Memory B cell (primary cell): ENCODE results near the gene SNTB2.
A peak's percentile ranks its signal among the peaks of the same experiment; 100 is the strongest.

ENCODE experiments used
- ATAC-seq: fragments of 150-1000 bp; cut with Tn5 transposase; 2 replicates; pipeline ENCODE4 v1.10.0; 2021; ENCODE audit warnings: low read depth, mild to moderate bottlenecking, moderate library complexity
- DNase-seq, 2 donors: peaks; one replicate each; pipeline ENCODE4 v3.0.0; 2022; ENCODE audit warnings: low spot score in 2 of 2
- H3K27ac Mint-ChIP-seq: one replicate; pipeline ENCODE4 v1.8.0; 2022; ENCODE audit warnings: mild to moderate bottlenecking, moderate library complexity, mixed read lengths
- H3K27me3 Mint-ChIP-seq: one replicate; pipeline ENCODE4 v1.8.0; 2022; ENCODE audit warnings: mixed read lengths
- H3K36me3 Mint-ChIP-seq: one replicate; pipeline ENCODE4 v1.8.0; 2022; ENCODE audit warnings: mild to moderate bottlenecking, mixed read lengths
- H3K4me1 Mint-ChIP-seq: one replicate; pipeline ENCODE4 v1.8.0; 2022; ENCODE audit warnings: mixed read lengths
- H3K4me3 Mint-ChIP-seq: one replicate; pipeline ENCODE4 v1.8.0; 2022; ENCODE audit warnings: mild to moderate bottlenecking, moderate library complexity, mixed read lengths
- H3K9me3 Mint-ChIP-seq: one replicate; pipeline ENCODE4 v1.8.0; 2022; ENCODE audit warnings: mixed read lengths

The SNTB2 gene

DNA sequence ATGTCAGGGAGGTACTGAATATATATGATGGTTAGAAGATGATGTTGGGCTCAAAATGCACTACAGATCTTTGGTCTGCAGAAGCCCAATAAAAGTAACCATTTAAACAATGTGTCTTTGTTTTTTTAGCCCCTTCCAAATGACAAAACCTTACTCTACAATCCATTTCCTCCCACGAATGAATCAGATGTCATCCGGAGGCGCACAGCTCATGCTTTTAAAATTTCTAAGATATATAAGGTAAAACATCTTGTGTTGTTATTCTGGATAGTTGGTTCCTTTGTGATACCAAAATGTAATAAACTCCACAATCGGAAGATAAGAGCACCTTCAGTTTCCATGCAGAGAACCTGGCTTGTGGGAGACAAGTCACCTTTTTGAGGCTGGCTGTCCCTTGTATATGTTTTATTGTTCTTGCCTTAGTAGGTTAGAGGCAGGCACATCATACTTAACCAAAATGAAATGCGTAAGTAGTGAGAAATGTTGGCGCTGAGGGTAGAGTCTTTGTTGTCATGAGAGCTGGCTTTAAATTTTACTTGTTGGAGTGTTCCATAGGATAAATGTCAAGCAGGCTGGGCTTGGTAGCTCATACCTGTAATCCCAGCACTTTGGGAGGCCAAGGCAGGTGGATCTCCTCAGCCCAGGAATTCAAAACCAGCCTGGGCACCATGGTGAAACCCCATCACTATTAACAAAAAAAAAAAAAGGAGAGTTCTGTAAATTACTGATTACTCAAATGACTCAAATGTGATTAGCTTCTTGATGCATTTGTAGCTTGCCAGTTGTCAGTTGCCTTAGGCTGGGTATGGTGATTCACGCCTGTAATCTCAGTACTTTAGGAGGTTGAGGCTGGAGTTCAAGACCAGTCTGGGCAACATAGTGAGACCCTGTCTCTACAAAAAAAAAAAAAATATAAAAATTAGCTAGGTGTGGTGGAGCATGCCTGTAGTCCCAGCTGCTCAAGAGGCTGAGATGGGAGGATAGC lies 19.7 kb upstream of the SNTB2 start:
- no peaks in the 10 kb centered on the region for H3K27me3 Mint-ChIP-seq
- peaks cover 4% of the 10 kb centered on the region for H3K4me1 Mint-ChIP-seq
- ATAC-seq (no peak), DNase-seq (no peak)
- H3K4me3 Mint-ChIP-seq: no peak overlapping the region
- peaks cover 30% of the 10 kb centered on the region for H3K36me3 Mint-ChIP-seq
- no peaks in the 10 kb centered on the region for H3K9me3 Mint-ChIP-seq
- H3K27ac Mint-ChIP-seq: no peak overlapping the region

DNA sequence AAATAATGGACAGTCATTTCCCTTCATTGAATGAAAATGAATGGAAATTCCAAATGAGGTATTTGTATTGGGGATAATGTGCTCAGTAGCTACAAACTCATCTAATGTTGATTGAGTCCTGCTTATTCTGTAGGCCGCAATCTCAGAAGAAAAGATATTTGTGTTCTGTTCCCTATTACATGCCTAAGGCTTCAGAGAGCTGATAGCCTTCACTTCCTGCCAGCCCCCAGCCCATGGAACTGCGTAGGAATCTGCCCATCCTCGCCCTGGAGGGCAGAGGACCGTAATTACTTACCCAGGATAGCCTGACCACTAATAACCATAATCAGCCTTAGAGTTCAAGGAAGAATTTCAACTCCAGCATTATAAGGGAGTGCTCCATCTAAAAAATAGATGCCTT lies 17.9 kb upstream of the SNTB2 start:
- Mint-ChIP-seq H3K4me3 (no peak overlapping the region), H3K27me3 (no peaks in the 10 kb centered on the region), H3K9me3 (no peaks in the 10 kb centered on the region), H3K27ac (no peak overlapping the region), H3K36me3 (peaks cover 24% of the 10 kb centered on the region), H3K4me1 (peaks cover 10% of the 10 kb centered on the region)
- no peak for ATAC-seq
- no peak for DNase-seq

DNA sequence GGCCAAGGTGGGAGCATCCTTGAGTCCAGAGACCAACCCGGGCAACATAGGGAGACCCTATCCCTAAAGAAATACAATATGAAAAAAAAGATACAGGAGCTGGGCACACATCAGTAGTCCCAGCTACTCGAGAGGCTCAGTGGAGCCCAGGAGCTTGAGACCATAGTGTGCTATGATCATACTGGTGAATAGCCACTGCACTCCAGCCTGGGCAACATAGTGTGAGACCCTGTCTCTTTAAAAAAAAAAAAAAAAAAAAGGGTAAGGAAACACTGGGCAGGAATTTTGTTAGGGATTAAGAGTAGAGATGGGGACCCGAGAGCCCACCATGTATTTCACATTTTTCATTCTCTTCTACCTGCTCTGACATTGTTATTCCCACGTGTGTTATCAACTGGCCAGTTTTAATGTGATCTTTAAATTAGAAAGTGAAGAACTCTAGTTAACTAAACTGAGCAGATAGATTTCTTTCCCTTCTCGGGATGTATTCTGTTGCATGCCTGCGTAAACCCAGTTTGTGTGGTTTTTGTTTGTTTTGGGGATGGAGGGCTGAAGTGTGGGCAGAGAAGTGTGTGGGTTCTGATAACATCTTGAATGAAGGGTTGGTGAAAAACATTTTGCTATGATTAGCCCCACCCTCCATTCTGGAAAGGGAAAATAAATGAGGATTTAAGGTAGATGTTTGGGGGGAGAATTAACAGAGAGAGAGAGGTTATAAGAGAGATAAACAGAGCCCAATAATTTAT lies 17.2 kb upstream of the SNTB2 start:
- Mint-ChIP-seq H3K27ac (no peak overlapping the region), H3K4me1 (peaks cover 10% of the 10 kb centered on the region), H3K36me3 (peaks cover 23% of the 10 kb centered on the region), H3K9me3 (no peaks in the 10 kb centered on the region), H3K27me3 (no peaks in the 10 kb centered on the region), H3K4me3 (no peak overlapping the region)
- DNase-seq (no peak), ATAC-seq (no peak)

DNA sequence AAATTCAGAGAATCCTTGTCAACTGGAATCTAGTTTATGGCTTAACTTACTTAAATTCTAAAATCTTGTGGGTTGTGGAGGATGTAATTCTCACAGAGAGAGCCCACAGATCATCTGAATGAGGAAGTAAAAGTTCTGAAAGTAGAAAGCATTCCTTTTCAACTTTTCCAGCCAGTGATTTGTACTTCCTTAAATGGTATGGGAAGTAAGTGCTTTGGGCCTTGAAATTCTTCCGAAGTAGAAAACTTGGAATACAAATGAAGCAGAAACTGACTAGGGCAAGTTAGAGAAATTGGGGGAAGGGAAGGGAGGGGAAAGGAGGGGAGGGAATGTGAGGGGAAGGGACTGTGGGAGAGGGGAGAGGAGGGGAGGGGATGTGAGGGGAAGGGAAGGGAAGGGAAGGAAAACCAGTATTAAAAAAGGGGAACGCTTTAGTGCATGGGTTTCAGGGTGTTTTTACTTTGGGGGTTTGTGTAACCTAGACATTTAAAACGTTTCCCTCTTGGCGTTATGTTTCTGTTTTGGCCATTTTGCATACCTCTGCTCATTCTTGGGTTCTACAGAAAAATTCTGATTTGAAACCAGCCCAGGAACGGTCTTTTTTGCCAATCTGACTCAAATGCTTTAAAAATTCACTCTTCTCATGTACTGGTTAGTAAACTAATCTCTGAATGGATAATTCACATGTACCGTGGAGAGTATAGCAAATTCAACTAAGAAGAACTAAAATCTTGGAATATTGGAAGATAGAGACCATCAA lies 15.5 kb upstream of the SNTB2 start:
- peak; percentile 35 for ATAC-seq
- Mint-ChIP-seq H3K4me1 (peaks cover 10% of the 10 kb centered on the region), H3K27ac (no peak overlapping the region), H3K36me3 (peaks cover 17% of the 10 kb centered on the region), H3K9me3 (no peaks in the 10 kb centered on the region), H3K4me3 (no peak overlapping the region), H3K27me3 (no peaks in the 10 kb centered on the region)
- DNase-seq: no peak

DNA sequence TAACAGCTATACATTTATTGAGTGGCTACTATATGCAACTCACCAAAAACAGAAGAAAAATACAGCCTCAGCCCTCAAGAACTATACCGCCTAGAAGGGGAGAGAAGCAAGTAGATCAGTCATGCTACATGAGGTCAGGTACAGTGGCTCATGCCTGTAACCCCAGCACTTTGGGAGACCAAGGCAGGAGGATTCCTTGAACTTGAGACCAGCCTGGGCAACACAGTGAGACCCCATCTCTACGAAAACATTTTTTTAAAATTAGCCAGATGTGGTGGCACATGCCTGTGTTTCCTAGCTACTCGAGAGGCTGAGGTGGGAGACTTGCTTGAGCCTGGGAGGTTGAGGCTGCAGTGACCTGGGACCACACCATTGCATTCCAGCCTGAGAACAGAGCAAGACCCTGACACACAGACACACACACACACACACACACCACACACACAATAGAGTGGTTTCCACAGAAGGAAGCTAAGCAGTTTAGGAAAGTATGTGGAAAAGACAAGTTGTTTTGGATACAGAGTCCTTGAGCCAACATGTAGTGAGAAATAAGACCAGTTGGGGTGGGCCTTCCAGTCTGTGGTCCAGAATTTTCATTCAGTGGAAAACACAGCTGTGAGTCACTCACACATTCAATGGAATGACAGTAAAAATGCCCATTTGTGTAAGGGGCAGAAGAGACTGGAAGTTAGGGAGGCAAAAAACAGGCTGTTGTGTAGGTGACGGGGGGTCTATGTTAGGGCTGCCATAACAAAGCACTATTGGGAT lies 10.7 kb upstream of the SNTB2 start:
- Mint-ChIP-seq H3K9me3 (no peaks in the 10 kb centered on the region), H3K36me3 (no peaks in the 10 kb centered on the region), H3K4me1 (peaks cover 9% of the 10 kb centered on the region), H3K27me3 (no peaks in the 10 kb centered on the region), H3K4me3 (no peak overlapping the region), H3K27ac (no peak overlapping the region)
- DNase-seq: no peak
- ATAC-seq: no peak

DNA sequence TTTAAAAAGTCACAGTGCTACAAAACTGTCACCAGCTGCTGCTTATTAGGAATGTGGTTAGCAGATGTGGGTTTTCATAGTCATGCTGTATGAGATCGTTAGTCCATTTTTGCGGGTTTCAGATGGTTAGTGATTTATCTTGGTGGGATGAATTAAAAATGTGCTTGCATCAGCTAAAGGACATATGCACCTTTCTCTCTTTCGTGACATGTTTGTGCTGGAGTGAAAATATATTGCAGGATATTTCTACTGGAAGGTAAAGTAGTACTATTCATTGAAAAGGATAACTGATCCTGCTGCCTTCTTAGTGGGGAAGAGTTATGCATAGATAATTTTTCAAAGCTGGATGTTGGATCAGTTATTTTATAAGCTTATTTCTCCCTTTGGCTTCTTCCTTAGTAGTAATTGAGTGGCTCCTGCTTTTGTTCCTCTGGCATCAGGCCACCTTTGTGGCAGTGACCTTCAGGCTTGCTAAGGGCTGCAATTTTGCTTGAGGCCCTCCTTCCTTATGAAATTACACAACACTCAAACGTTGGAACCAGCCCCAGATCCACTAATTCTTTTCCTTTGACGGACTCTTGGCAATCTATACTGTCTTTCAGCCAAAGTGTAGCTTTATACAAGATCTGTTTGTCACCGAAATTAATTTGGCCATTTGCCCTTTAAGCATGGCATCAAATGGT lies 7.5 kb upstream of the SNTB2 start:
- Mint-ChIP-seq H3K4me1 (no peaks in the 10 kb centered on the region), H3K9me3 (no peaks in the 10 kb centered on the region), H3K27me3 (no peaks in the 10 kb centered on the region), H3K36me3 (no peaks in the 10 kb centered on the region), H3K4me3 (no peak overlapping the region), H3K27ac (no peak overlapping the region)
- ATAC-seq (no peak), DNase-seq (no peak)

DNA sequence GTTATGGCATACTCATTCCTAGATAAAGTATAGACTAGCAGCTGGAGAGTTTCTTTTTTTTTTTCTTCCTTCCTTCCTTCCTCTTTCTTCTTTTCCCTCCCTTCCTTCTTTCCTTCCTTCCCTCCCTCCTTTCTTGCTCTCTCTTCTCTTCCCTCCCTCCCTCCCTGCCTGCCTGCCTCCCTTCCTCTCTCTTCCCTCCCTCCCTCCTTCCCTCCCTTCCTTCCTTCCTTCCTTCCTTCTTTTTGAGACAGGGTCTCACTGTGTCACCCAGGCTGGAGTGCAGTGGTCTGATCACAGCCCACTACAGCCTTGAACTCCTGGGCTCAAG lies 7.0 kb upstream of the SNTB2 start:
- Mint-ChIP-seq H3K4me3 (no peak overlapping the region), H3K27me3 (no peaks in the 10 kb centered on the region), H3K4me1 (no peaks in the 10 kb centered on the region), H3K9me3 (no peaks in the 10 kb centered on the region), H3K36me3 (no peaks in the 10 kb centered on the region), H3K27ac (no peak overlapping the region)
- DNase-seq: no peak
- ATAC-seq: no peak

DNA sequence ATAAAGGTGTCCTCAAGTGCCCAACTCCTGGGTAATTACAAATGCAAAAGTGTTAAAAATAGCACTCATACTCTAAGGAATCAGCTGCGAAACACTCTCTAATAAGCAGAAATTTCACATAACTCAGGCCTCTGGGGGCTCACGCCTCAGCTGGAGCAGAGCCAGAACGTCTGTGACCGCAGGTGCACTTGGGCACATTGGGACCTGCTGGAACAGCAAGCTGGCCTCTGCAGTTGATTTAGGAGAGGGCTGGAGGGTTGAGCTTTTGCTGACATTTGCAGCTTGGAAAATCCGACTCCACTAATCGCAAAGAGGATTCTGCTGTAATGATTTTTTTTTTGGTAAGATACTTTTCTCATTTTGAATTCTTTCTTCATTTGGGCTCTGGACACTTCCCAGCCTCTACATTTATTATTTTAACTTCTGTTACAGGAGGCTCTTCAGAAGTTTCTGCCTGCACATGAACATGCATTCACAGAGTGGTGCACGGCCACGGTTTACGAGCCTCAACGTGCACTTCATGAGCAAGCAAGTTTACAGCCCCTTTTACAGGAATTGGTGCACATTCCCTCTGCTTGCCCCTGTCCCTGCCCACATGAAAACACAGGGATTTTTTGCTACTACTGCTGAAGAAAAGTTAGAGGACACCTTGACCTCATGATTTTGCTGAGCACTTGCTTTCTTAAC lies 4.1 kb upstream of the SNTB2 start:
- no peaks in the 10 kb centered on the region for H3K36me3 Mint-ChIP-seq
- H3K27ac Mint-ChIP-seq: no peak overlapping the region
- H3K27me3 Mint-ChIP-seq: no peaks in the 10 kb centered on the region

DNA sequence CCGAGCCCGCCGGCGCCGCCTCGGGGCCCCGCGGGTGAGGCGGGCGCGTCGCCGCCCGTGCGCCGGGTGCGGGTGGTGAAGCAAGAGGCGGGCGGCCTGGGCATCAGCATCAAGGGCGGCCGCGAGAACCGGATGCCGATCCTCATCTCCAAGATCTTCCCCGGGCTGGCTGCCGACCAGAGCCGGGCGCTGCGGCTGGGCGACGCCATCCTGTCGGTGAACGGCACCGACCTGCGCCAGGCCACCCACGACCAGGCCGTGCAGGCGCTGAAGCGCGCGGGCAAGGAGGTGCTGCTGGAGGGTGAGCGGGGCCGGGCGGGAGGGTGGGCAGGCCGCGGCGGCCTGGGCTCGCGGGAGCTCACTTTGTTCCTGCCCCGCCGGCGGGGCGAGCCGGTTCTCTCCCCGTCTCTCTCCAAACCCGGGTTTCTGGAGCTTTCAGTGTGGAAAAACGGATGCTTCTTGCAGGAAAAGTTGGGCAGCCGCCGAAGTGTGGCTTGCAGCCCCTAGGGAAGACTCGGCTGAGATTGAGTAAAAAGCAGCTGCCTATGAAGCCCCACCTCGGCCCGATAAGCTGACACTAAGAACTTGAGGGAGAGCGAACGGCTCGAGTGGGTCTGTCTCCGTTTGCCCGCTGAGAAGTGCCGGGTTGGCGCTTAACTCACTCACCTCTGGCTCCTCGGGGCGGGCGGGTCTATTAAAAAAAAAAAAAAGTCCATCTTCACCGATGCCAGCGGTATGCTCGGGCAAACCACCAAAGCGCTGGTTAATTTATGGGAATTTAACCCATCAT lies 677 bp downstream of the SNTB2 start:
- no peaks in the 10 kb centered on the region for H3K9me3 Mint-ChIP-seq
- peaks cover 3% of the 10 kb centered on the region for H3K36me3 Mint-ChIP-seq
- peak overlapping the region; percentile 88 for H3K4me3 Mint-ChIP-seq
- H3K27me3 Mint-ChIP-seq: no peaks in the 10 kb centered on the region
- H3K27ac Mint-ChIP-seq: peak overlapping the region; percentile 79
- peak; percentile 24 to 58 for DNase-seq
- ATAC-seq: peak; percentile 20
- H3K4me1 Mint-ChIP-seq: peaks cover 26% of the 10 kb centered on the region

More for the DNA sequence above, 4.1 kb upstream of the SNTB2 start:
- peaks cover 6% of the 10 kb centered on the region for H3K4me1 Mint-ChIP-seq
- H3K9me3 Mint-ChIP-seq: no peaks in the 10 kb centered on the region
- ATAC-seq: no peak
- no peak overlapping the region for H3K4me3 Mint-ChIP-seq
- DNase-seq: no peak

DNA sequence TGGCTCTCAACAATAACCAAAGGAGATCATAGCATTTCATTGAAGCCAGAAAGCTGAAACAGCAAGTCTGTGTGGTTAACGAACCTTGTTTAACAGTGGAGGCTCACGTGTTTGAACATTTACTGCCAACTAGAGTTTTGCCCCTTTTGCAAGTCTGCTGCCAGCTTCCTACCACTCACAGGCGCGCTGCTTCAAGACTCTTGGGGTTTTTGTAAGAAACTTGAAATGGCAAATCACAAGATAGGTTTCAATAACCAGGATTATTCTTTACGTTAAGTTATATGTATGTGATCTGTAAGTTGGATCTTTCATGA lies 1.2 kb downstream of the SNTB2 start:
- H3K9me3 Mint-ChIP-seq: no peaks in the 10 kb centered on the region
- peaks cover 28% of the 10 kb centered on the region for H3K4me1 Mint-ChIP-seq
- no peak for ATAC-seq
- H3K36me3 Mint-ChIP-seq: peaks cover 3% of the 10 kb centered on the region
- peak overlapping the region; percentile 79 for H3K27ac Mint-ChIP-seq
- peak overlapping the region; percentile 88 for H3K4me3 Mint-ChIP-seq
- no peaks in the 10 kb centered on the region for H3K27me3 Mint-ChIP-seq
- DNase-seq: peak in 1 of 2 donors; percentile 6

DNA sequence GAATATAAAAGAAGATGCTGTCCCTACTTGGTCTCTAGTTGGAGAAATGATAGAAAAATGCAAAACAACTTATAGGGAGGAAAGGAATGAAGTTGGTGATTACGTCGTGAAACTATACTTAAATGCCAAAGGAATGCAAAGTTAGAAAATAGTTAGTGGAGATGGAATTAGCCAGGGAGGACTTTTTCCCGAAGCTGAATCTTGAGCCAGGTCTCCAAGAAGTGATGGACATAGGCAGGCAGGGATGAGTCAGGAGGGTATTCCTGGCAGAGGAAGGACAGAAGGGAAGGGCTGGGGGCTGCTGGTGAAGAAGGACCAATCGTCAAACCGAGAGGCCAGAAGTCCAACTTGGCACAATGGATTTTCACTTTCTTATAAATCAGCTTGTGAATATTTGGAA lies 1.8 kb downstream of the SNTB2 start:
- peaks cover 28% of the 10 kb centered on the region for H3K4me1 Mint-ChIP-seq
- DNase-seq (no peak), ATAC-seq (no peak)
- peaks cover 3% of the 10 kb centered on the region for H3K36me3 Mint-ChIP-seq
- no peaks in the 10 kb centered on the region for H3K27me3 Mint-ChIP-seq
- peak overlapping the region; percentile 88 for H3K4me3 Mint-ChIP-seq
- no peak overlapping the region for H3K27ac Mint-ChIP-seq
- H3K9me3 Mint-ChIP-seq: no peaks in the 10 kb centered on the region

DNA sequence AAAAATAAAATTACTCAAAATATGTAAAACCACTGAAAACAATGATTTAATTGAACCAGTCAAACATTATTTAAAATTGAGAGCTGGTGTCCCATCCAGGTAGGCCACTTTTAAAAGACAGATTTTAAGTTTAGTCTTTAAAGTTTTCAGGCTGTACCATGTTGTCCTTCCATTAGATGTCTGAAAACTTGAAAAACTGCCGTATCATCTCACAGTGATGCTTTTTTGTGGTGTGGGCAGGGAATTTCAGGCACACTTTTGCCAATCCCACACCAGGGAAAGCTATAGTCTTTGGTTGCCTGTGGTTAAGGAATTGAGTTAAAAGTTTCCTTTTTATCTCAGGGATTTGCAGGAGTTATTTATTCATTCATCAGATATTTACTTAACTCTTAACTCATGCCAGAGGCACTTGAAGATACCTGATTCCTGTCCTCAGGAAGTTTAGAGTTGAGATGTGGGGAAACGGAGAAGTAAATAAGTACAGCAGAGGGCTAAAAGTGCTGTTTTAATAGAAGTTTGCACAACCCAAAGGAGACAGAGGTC lies 3.2 kb downstream of the SNTB2 start:
- Mint-ChIP-seq H3K27me3 (no peaks in the 10 kb centered on the region), H3K36me3 (peaks cover 3% of the 10 kb centered on the region), H3K27ac (no peak overlapping the region), H3K4me3 (no peak overlapping the region), H3K4me1 (peaks cover 28% of the 10 kb centered on the region), H3K9me3 (no peaks in the 10 kb centered on the region)
- DNase-seq (no peak), ATAC-seq (no peak)
